Liver (tissue), 3 donors: ENCODE data around the gene CHRDL2.

Experiments used
- FOXA1 ChIP-seq: IDR thresholded peaks from 2 replicates; pipeline ENCODE4 v1.6.1; 2016; ENCODE audit warnings: antibody characterized with exemption
- GABPA ChIP-seq, 2 donors: IDR thresholded peaks in 1 of 2; conservative IDR thresholded peaks in 1 of 2; 2 replicates each; pipeline ENCODE4 v1.6.1; 2016; ENCODE audit warnings: antibody characterized with exemption in 2 of 2, mild to moderate bottlenecking in 1 of 2, moderate library complexity in 1 of 2
- HNF4A ChIP-seq, 2 donors: conservative IDR thresholded peaks; 2 replicates each; pipeline ENCODE4 v1.6.1; 2016; ENCODE audit warnings: antibody characterized with exemption in 2 of 2, mild to moderate bottlenecking in 2 of 2
- JUND ChIP-seq, 2 donors: IDR thresholded peaks; 2 replicates each; pipeline ENCODE4 v1.6.1; 2016; ENCODE audit warnings: antibody characterized with exemption in 2 of 2
- MAX ChIP-seq: IDR thresholded peaks from 2 replicates; pipeline ENCODE4 v1.6.1; 2016; ENCODE audit warnings: antibody characterized with exemption
- RAD21 ChIP-seq, 2 donors: IDR thresholded peaks; 2 replicates each; pipeline ENCODE4 v1.6.1; 2016; ENCODE audit warnings: antibody characterized with exemption in 2 of 2, mild to moderate bottlenecking in 2 of 2
- REST ChIP-seq: IDR thresholded peaks from 2 replicates; pipeline ENCODE4 v1.6.1; 2016; ENCODE audit warnings: antibody characterized with exemption, mild to moderate bottlenecking
- RXRA ChIP-seq, 2 donors: IDR thresholded peaks; 2 replicates each; pipeline ENCODE4 v1.6.1; 2017 to 2018; ENCODE audit warnings: antibody characterized with exemption in 2 of 2, mild to moderate bottlenecking in 1 of 2
- SP1 ChIP-seq: IDR thresholded peaks from 2 replicates; pipeline ENCODE4 v1.6.1; 2018; ENCODE audit warnings: antibody characterized with exemption, mild to moderate bottlenecking
- TAF1 ChIP-seq: conservative IDR thresholded peaks from 2 replicates; pipeline ENCODE4 v1.6.1; 2016; ENCODE audit warnings: antibody characterized with exemption, mild to moderate bottlenecking
- YY1 ChIP-seq: IDR thresholded peaks from 2 replicates; pipeline ENCODE4 v1.6.1; 2016; ENCODE audit warnings: antibody characterized with exemption, mild to moderate bottlenecking
- TF ChIP-seq, protein P1 (sequence below): fragments of 150-350 bp; IDR thresholded peaks from 2 replicates; pipeline ENCODE4 v1.5.1; 2017; ENCODE audit warnings: improper control_type of control experiment, low read depth, low read length; ENCODE audit not compliant: missing input control
- TF ChIP-seq, protein P2 (sequence below): IDR thresholded peaks from 2 replicates; pipeline ENCODE4 v1.6.1; 2016; ENCODE audit warnings: antibody characterized with exemption
- TF ChIP-seq, protein P3 (sequence below): IDR thresholded peaks from 2 replicates; pipeline ENCODE4 v1.6.1; 2016; ENCODE audit warnings: antibody characterized with exemption
- donor health status: healthy.
- donor health status: healthy.

DNA sequence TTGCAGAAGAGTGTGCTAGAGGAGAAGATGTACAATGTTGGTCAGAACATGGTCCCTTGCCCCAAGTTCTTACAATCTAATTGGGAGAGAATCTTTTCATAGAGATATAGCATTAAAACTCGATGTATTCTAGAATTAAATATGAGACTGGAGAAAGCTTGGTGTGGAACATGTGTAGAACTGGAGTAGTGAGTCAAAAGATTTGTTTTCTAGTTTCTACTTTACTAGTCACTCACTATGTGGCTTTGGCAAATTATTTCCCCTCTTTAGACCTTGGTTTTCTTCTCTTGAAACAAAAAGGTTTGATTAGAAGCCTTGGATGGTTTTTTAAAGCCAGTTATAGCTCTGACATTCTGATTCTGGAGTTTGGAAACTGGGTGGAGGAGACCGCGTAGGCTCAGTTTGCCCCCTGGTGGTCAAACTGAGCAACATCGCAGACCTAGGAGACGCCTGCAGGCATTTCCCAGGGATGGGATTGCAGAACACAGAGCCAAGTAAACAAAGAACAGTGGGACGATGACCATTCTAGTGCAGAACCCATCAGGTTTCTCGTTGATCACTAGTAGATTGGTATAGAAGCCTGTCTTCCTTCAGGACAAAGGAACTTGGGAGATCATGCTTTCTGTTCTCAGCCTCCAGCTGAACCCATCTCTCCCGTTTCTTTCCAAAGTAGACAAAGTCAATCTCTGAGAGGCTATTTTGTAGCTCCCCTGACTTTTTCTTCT is 8.5 kb upstream of the CHRDL2 start:
- no peak for TF ChIP-seq SP1
- TF ChIP-seq FOXA1, result peak; percentile 74
- TF ChIP-seq, protein P1, sequence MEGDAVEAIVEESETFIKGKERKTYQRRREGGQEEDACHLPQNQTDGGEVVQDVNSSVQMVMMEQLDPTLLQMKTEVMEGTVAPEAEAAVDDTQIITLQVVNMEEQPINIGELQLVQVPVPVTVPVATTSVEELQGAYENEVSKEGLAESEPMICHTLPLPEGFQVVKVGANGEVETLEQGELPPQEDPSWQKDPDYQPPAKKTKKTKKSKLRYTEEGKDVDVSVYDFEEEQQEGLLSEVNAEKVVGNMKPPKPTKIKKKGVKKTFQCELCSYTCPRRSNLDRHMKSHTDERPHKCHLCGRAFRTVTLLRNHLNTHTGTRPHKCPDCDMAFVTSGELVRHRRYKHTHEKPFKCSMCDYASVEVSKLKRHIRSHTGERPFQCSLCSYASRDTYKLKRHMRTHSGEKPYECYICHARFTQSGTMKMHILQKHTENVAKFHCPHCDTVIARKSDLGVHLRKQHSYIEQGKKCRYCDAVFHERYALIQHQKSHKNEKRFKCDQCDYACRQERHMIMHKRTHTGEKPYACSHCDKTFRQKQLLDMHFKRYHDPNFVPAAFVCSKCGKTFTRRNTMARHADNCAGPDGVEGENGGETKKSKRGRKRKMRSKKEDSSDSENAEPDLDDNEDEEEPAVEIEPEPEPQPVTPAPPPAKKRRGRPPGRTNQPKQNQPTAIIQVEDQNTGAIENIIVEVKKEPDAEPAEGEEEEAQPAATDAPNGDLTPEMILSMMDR, result peak; percentile 89
- TF ChIP-seq RAD21 (IDR thresholded peaks at IDR 0.05), result peak; percentile 88 to 91
- TF ChIP-seq, protein P2, sequence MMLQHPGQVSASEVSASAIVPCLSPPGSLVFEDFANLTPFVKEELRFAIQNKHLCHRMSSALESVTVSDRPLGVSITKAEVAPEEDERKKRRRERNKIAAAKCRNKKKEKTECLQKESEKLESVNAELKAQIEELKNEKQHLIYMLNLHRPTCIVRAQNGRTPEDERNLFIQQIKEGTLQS, result no peak
- TF ChIP-seq MAX, result no peak
- TF ChIP-seq TAF1, result no peak
- no peak for TF ChIP-seq YY1
- peak in 1 of 2 donors; percentile 22 for TF ChIP-seq HNF4A (conservative IDR thresholded peaks at IDR 0.05)
- no peak for TF ChIP-seq GABPA (IDR thresholded peaks at IDR 0.05 in 1 of 2, conservative IDR thresholded peaks at IDR 0.05 in 1 of 2)
- no peak for TF ChIP-seq REST
- no peak for TF ChIP-seq RXRA (IDR thresholded peaks at IDR 0.05)
- TF ChIP-seq JUND (IDR thresholded peaks at IDR 0.05), result no peak
- TF ChIP-seq, protein P3, sequence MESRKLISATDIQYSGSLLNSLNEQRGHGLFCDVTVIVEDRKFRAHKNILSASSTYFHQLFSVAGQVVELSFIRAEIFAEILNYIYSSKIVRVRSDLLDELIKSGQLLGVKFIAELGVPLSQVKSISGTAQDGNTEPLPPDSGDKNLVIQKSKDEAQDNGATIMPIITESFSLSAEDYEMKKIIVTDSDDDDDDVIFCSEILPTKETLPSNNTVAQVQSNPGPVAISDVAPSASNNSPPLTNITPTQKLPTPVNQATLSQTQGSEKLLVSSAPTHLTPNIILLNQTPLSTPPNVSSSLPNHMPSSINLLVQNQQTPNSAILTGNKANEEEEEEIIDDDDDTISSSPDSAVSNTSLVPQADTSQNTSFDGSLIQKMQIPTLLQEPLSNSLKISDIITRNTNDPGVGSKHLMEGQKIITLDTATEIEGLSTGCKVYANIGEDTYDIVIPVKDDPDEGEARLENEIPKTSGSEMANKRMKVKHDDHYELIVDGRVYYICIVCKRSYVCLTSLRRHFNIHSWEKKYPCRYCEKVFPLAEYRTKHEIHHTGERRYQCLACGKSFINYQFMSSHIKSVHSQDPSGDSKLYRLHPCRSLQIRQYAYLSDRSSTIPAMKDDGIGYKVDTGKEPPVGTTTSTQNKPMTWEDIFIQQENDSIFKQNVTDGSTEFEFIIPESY, result no peak
